HL-60 (cell line): Measurements from ENCODE around the gene ZCWPW2.

Experiments used
- DNase-seq, 2 experiments: peaks; one replicate each; pipeline ENCODE4 v3.0.0-alpha.2; 2010 to 2020; ENCODE audit warnings: low read depth in 1 of 2, low spot score in 1 of 2
- H3K27ac ChIP-seq: fragments of 250-450 bp; sonication (Bioruptor Pico); replicated peaks from 2 replicates; pipeline ENCODE4 v1.5.1; 2020; ENCODE audit warnings: mild to moderate bottlenecking, moderate library complexity
- H3K27me3 ChIP-seq: fragments of 250-450 bp; sonication (Bioruptor Pico); 2 replicates; pipeline ENCODE4 v1.5.1; 2021; ENCODE audit warnings: mild to moderate bottlenecking, moderate library complexity; ENCODE audit not compliant: insufficient read depth, poor library complexity, severe bottlenecking
- H3K4me3 ChIP-seq: replicated peaks from 2 replicates; pipeline ENCODE4 v1.5.1; 2011; ENCODE audit warnings: mild to moderate bottlenecking, control low read depth, low read length; ENCODE audit not compliant: insufficient read depth
- CTCF ChIP-seq: IDR thresholded peaks from one replicate; pipeline ENCODE4 v1.5.1; 2011; ENCODE audit warnings: low read length, control low read depth, inconsistent platforms; ENCODE audit not compliant: insufficient read depth
- GABPA ChIP-seq: IDR thresholded peaks from 2 replicates; pipeline ENCODE4 v1.6.1; 2012; ENCODE audit warnings: low read depth
- POLR2AphosphoS5 ChIP-seq: IDR thresholded peaks from 2 replicates; pipeline ENCODE4 v1.6.1; 2012; ENCODE audit warnings: low read depth
- SPI1 ChIP-seq: IDR thresholded peaks from 2 replicates; pipeline ENCODE4 v1.6.1; 2012; ENCODE audit warnings: low read depth, mild to moderate bottlenecking, borderline replicate concordance
- TF ChIP-seq, protein P1 (sequence below): IDR thresholded peaks from 2 replicates; pipeline ENCODE4 v1.6.1; 2012; ENCODE audit warnings: low read depth; ENCODE audit not compliant: insufficient replicate concordance

Gene ZCWPW2

DNA sequence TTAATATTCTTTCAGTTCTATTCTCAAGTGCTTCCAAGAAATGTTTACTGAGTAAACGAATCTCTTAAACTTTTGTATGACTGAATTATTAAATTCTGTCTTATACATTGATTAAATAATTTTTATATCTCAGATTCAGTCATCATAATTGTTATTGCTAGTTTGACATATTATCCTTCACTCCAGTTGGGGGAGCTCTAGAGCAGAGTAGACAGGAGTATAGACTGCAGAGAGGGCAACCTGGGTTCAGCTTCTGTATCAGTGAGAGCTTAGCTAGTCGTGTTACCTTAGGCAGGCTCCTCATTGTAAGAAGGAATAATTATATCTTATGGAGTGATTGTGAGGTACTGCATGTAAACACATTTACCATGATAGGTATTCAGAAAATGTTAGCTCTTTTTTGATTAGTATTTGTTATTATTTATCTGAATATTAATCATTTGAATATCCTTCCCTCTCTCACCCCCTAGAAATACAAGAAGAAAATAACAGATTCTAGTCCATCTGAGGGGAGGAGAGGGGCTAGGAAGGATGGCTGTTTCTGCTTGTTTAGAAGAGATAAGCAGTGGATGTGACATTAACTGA lies 31.0 kb upstream of the ZCWPW2 start:
- Histone ChIP-seq H3K27me3 (no peaks in the 10 kb centered on the region), H3K27ac (no peak overlapping the region), H3K4me3 (no peak overlapping the region)
- TF ChIP-seq SPI1 (no peak), CTCF (peak; percentile 45)
- peak in 1 of 2 experiments; percentile 50 for DNase-seq

DNA sequence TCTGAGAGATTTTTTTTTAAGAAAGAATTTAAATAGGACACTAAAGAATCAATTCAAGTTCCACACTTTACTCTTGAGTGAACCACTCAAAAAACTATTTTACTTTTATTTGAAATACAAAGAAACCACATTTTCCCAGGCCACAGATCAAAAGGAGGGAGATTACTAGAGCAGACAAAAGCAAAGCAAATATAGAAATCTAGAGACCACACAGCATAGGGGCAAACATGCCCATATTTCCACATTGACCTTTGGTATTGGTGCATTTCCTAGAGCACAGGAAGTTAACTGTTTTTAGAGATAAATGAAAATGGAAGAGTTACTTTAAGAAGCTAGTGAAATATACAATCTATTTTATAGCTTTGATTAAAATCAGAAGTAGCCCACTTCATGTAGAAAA lies 27.5 kb upstream of the ZCWPW2 start:
- no peak overlapping the region for H3K4me3 ChIP-seq
- H3K27me3 ChIP-seq = no peaks in the 10 kb centered on the region
- DNase-seq = no peak
- TF ChIP-seq GABPA = no peak
- TF ChIP-seq CTCF = no peak
- TF ChIP-seq SPI1 = no peak
- no peak for TF ChIP-seq POLR2AphosphoS5
- TF ChIP-seq, protein P1, sequence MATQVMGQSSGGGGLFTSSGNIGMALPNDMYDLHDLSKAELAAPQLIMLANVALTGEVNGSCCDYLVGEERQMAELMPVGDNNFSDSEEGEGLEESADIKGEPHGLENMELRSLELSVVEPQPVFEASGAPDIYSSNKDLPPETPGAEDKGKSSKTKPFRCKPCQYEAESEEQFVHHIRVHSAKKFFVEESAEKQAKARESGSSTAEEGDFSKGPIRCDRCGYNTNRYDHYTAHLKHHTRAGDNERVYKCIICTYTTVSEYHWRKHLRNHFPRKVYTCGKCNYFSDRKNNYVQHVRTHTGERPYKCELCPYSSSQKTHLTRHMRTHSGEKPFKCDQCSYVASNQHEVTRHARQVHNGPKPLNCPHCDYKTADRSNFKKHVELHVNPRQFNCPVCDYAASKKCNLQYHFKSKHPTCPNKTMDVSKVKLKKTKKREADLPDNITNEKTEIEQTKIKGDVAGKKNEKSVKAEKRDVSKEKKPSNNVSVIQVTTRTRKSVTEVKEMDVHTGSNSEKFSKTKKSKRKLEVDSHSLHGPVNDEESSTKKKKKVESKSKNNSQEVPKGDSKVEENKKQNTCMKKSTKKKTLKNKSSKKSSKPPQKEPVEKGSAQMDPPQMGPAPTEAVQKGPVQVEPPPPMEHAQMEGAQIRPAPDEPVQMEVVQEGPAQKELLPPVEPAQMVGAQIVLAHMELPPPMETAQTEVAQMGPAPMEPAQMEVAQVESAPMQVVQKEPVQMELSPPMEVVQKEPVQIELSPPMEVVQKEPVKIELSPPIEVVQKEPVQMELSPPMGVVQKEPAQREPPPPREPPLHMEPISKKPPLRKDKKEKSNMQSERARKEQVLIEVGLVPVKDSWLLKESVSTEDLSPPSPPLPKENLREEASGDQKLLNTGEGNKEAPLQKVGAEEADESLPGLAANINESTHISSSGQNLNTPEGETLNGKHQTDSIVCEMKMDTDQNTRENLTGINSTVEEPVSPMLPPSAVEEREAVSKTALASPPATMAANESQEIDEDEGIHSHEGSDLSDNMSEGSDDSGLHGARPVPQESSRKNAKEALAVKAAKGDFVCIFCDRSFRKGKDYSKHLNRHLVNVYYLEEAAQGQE = no peak
- H3K27ac ChIP-seq = no peak overlapping the region

DNA sequence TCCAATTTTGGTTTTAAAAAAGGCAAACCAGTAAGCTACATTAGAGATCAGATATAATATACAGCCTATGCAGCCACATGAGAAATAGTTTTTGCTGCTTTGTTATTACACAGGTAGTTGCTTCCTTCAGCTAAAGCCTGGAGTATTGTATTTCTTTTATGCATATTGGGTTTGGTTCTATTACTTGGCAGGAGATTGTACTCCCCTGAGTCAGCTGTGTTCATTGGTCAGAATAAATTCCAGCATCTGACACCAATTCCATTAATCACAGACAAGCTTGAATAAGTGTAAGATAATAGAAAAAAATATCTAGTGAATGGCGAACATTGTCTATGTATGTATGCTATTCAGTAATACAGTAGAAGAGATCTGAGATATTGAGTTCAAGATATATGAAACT lies 26.1 kb upstream of the ZCWPW2 start:
- no peak for TF ChIP-seq GABPA
- no peak for TF ChIP-seq CTCF
- no peak for TF ChIP-seq POLR2AphosphoS5
- TF ChIP-seq, protein P1 = no peak
- no peak for TF ChIP-seq SPI1
- no peak overlapping the region for H3K27ac ChIP-seq
- no peaks in the 10 kb centered on the region for H3K27me3 ChIP-seq
- no peak overlapping the region for H3K4me3 ChIP-seq
- no peak for DNase-seq

DNA sequence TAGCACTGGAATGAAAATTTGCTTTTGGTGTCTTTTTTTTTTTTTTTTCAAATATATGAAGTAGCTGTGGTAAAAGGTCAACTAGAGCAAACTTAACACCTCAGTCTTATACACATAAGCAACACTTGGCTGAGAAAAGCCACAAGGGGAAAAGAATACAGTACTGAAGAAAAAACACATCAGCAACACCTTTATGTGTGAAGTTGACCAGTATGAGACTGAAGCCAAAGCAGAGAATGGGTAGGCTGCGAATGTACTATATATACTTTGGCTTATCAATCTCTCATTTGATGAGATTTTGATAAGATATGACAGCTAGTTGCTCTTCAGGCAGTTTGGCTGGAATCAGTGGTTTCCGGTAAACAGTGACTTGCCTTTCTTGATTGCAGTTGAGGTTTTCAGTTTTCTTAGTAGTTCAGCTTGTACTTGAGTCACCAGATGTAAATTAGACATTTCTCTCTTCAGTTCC lies 22.0 kb upstream of the ZCWPW2 start:
- DNase-seq = peak in 1 of 2 experiments; percentile 36
- Histone ChIP-seq H3K27me3 (no peaks in the 10 kb centered on the region), H3K4me3 (no peak overlapping the region), H3K27ac (no peak overlapping the region)
- no peak for TF ChIP-seq SPI1
- TF ChIP-seq CTCF = no peak
- no peak for TF ChIP-seq POLR2AphosphoS5
- no peak for TF ChIP-seq GABPA
- TF ChIP-seq, protein P1 = no peak
